ENCODE measurements around the gene TTLL7.
"Not testable (repeated sequence)": the region's sequence is repeated elsewhere in the genome, so short reads cannot be mapped to it uniquely, and the experiment has no call there.

TTLL7 gene

DNA sequence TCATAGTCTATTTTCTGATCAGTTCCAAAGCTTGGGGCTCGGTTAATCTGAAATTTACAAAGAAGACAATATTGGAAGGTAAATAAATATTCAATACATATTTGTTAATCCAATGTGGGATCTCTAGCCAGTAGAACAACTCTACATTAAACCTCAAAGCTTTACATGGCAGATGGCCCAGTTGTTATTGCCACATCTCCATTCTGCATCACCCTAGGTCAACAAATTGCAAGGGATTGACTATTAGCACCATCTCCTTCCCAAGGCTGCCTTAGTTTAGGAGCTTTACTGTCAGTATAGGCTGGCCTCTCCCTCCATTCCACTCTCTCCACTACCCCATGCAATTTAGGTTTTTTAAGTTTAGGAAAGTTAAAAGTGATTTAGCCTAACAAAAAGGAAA lies 69.7 kb downstream of the TTLL7 start:
- peak; percentile 30 for DNase-seq (ENCODE audit: low spot score)

- DNase-seq (ENCODE audit: low spot score): no peak
Observed at GRCh38 chr1:83928396-83928795, 70.5 kb downstream of the TTLL7 start.

- no peak for DNase-seq (ENCODE audit: low spot score)
Observed at GRCh38 chr1:83927701-83928100, 71.2 kb downstream of the TTLL7 start.

DNA sequence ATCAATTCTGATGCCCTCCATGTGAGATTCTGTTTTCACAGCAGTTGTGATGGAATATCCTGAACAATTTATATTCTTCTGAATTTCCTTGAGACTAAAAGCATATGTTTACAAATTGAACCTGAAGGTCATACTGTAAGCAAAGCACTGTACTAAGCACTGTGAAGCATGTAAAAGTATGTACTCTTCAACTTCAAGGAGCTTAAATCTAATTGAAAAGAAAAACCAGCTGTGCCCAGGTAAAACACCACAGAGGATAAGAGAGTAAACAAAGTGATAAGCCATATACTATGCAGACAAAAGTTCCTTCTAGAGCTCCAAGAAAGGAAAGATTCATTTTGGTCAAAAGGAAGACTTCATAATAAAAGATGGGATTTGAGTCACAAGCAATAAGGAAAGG lies 71.9 kb downstream of the TTLL7 start:
- no peak for DNase-seq (ENCODE audit: low spot score)

DNA sequence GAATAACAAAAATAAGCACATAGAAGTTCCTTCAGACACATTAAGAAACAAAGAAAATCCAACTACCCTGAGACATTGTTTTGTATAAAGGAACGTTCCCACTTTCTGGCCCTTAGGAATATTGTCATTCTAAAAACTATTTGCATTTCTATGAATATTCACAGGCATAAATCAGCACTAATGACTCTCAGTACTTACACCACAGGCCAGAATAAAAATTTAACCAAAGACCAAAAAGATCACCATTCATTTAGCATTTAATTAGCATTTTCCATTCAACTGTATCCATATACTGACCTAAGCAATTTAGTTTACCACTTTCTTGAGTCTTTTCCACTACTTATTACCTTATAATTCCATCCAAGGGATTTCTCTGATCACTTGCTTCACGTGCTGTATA lies 75.4 kb downstream of the TTLL7 start:
- DNase-seq (ENCODE audit: low spot score): no peak

GRCh38 chr1:83922431-83922830 lies 76.5 kb downstream of the TTLL7 start:
- DNase-seq (ENCODE audit: low spot score): no peak

GRCh38 chr1:83920320-83920719 lies 78.6 kb downstream of the TTLL7 start:
- DNase-seq (ENCODE audit: low spot score): no peak

GRCh38 chr1:83919872-83920271 lies 79.1 kb downstream of the TTLL7 start:
- DNase-seq (ENCODE audit: low spot score): no peak

DNA sequence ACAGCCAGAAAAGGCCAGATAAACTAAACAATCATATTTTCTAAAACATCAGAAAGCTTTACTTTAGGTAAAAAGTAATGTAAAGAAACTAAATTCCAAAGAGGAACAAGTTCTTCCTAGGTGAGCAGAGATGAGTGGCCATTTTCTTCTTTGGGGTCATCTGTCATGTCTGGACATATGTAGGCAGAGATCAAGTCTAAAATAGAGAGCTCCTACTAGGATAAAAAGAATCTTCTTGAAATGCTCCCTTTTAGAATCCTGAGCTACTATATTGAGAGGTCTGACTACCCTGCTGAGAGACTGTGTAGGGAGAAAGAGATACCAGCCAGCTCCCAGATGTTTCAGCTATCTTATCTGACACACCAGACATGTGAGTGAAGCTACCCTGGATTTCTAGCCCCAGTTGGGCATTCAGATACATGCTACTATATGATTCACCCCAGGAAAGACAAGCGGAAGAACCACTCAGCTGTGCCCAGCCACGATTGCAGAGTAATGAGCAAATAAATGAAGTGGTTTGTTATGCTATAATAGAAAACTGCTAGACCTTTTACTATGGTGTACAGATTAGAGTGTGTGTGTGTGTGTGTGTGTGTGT lies 80.1 kb downstream of the TTLL7 start:
- no peak for DNase-seq (ENCODE audit: low spot score)

DNA sequence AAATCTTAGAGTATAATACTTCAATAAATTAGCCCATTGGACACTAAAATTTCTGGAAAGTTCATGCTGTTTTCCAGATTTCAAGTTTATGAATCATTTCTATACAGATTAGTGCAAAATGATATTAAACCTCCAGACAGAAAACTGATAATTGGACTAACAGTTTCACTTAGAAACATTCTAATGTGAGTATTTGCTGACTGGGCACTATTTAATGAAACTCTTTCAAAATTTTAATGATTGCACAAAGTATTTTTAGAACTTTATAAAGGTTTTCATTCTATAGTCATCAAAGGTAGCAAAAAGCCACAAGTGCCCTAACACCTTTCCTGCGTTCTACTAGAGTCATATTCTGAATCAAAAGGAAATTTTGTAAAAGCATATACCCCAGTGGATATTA lies 81.0 kb downstream of the TTLL7 start:
- DNase-seq (ENCODE audit: low spot score): no peak

DNA sequence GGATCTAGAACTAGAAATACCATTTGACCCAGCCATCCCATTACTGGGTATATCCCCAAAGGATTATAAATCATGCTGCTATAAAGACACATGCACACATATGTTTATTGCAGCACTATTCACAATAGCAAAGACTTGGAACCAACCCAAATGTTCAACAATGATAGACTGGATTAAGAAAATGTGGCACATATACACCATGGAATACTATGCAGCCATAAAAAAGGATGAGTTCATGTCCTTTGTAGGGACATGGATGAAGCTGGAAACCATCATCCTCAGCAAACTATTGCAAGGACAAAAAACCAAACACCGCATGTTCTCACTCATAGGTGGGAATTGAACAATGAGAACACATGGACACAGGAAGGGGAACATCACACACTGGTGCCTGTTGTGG lies 82.8 kb downstream of the TTLL7 start:
- not testable (repeated sequence) for DNase-seq (ENCODE audit: low spot score)

GRCh38 chr1:83912876-83913275 lies 86.1 kb downstream of the TTLL7 start:
- DNase-seq (ENCODE audit: low spot score): no peak

GRCh38 chr1:83910461-83910860 lies 88.5 kb downstream of the TTLL7 start:
- DNase-seq (ENCODE audit: low spot score): no peak

- DNase-seq (ENCODE audit: low spot score): no peak
Observed at GRCh38 chr1:83909687-83910086, 89.2 kb downstream of the TTLL7 start.

GRCh38 chr1:83905315-83905907 lies 93.5 kb downstream of the TTLL7 start:
- DNase-seq (ENCODE audit: low spot score): peak; percentile 14

DNA sequence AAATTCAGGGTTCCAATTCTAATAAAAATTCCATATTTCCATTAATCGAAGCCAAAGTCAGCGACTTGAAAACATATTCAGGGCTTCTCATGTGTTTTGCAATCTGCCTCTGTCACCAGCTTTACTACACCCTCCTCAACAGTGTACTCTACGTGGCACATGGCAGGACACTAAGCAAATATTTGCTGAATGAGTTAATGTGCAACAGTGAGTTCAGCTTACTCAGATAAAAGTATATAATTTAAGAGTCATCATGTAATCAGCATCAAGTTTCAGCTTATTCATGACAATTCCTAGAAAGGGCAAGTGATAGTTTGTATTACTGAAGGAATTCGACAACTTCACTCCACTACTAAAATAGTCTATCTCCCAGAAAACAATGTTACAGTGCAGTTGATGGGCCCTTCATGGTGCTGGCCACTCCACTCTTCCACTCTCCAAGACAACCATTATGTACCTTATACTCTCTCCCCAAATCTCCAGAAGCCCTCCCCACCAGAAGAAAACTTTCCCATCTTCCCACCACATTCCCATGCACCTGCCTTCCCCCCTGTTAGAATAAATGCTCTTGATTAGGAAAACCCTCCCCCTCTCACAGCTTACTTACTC lies 97.3 kb downstream of the TTLL7 start:
- no peak for DNase-seq (ENCODE audit: low spot score)

- no peak for DNase-seq (ENCODE audit: low spot score)
Observed at GRCh38 chr1:83900524-83900923, 98.4 kb downstream of the TTLL7 start.

DNA sequence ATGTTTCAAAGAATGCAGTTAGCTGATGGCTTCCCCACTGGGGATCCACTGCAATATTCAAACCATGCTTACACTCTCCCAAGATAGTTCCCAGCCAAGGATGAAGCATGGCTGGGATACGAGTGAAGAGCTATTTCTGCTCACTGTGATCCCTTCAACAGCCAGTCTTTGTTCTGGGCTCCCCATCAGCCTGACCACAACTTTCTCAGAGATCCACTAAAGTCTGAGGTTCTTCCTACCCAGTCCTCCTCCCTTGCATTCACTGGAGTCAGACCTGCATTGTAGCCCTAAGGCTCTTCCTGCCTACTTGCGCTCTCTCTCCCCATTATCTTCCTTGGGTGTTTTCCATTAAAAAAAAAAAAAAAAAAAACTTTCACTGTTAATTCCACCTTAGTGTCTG lies 101.4 kb downstream of the TTLL7 start:
- no peak for DNase-seq (ENCODE audit: low spot score)

DNA sequence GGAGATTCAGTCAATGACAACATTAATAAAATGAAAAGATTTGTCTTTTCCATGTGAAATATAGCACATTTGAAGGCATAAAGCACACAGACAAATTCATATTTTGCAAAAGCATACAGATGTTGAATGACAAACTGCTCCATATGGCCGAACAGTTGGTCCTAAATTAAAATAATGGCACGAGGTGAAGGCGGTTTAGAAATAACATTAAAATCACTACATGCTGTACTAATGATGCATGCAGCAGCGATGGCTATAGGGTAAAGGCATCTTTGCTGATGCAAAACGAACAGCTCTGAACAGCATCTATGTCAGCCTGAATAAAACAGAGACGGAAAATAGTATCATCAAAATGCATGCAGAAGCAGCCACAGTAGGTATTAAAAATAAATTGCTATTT lies 102.6 kb downstream of the TTLL7 start:
- no peak for DNase-seq (ENCODE audit: low spot score)

GRCh38 chr1:83889707-83890106 lies 109.2 kb downstream of the TTLL7 start:
- DNase-seq (ENCODE audit: low spot score): no peak

GRCh38 chr1:83887483-83887882 lies 111.4 kb downstream of the TTLL7 start:
- no peak for DNase-seq (ENCODE audit: low spot score)

- DNase-seq (ENCODE audit: low spot score): no peak
Observed at GRCh38 chr1:83883979-83884378, 115.0 kb downstream of the TTLL7 start.

GRCh38 chr1:83882906-83883305 lies 116.0 kb downstream of the TTLL7 start:
- DNase-seq (ENCODE audit: low spot score): peak; percentile 18

- no peak for DNase-seq (ENCODE audit: low spot score)
Observed at GRCh38 chr1:83872515-83872914, 126.4 kb downstream of the TTLL7 start.
